Nephron (organoid): Measurements from ENCODE around the gene CNOT1.

Source experiments
- H3K27ac Mint-ChIP-seq, 3 experiments: 2 replicates each; pipeline ENCODE4 v1.8.0; 2020; ENCODE audit warnings: mixed read lengths in 3 of 3, mild to moderate bottlenecking in 2 of 3, moderate library complexity in 1 of 3
- H3K27me3 Mint-ChIP-seq: 2 replicates; pipeline ENCODE4 v1.8.0; 2021; ENCODE audit warnings: low read depth, mild to moderate bottlenecking, moderate library complexity, mixed read lengths
- H3K36me3 Mint-ChIP-seq: 2 replicates; pipeline ENCODE4 v1.8.0; 2020; ENCODE audit warnings: low read depth, mixed read lengths
- H3K4me1 Mint-ChIP-seq: 2 replicates; pipeline ENCODE4 v1.8.0; 2020; ENCODE audit warnings: mixed read lengths
- H3K4me3 Mint-ChIP-seq, 3 experiments: 2 replicates each; pipeline ENCODE4 v1.8.0; 2020; ENCODE audit warnings: mild to moderate bottlenecking in 3 of 3, mixed read lengths in 3 of 3, moderate library complexity in 2 of 3
- H3K9me3 Mint-ChIP-seq: 2 replicates; pipeline ENCODE4 v1.8.0; 2020; ENCODE audit warnings: mixed read lengths
- CTCF ChIP-seq, 3 experiments: fragments of 200-600 bp; sonication (generic); IDR thresholded peaks; one replicate each; pipeline ENCODE4 v1.5.0; 2021; ENCODE audit warnings: antibody characterized with exemption in 3 of 3; ENCODE audit not compliant: unreplicated experiment in 3 of 3

The CNOT1 gene

GRCh38 chr16:58513874-58514273 lies 115.8 kb downstream of the CNOT1 start:
- Mint-ChIP-seq H3K4me3 (peak overlapping the region in 2 of 3 experiments; percentile 41 to 64), H3K27ac (no peak overlapping the region), H3K4me1 (peaks cover 23% of the 10 kb centered on the region), H3K36me3 (peaks cover 14% of the 10 kb centered on the region), H3K9me3 (no peaks in the 10 kb centered on the region), H3K27me3 (no peaks in the 10 kb centered on the region)
- no peak for TF ChIP-seq CTCF (IDR thresholded peaks at IDR 0.05; ENCODE audit: unreplicated experiment in 3 of 3)

GRCh38 chr16:58511933-58512815 lies 117.5 kb downstream of the CNOT1 start:
- Mint-ChIP-seq H3K9me3 (no peaks in the 10 kb centered on the region), H3K27ac (no peak overlapping the region), H3K4me1 (peaks cover 23% of the 10 kb centered on the region), H3K4me3 (peak overlapping the region; percentile 62 to 80 (median 63)), H3K27me3 (no peaks in the 10 kb centered on the region), H3K36me3 (peaks cover 6% of the 10 kb centered on the region)
- TF ChIP-seq CTCF (IDR thresholded peaks at IDR 0.05; ENCODE audit: unreplicated experiment in 3 of 3), result peak; percentile 64 to 73 (median 70)

- Mint-ChIP-seq H3K27me3 (no peaks in the 10 kb centered on the region), H3K27ac (no peak overlapping the region), H3K9me3 (no peaks in the 10 kb centered on the region), H3K36me3 (no peaks in the 10 kb centered on the region), H3K4me3 (no peak overlapping the region), H3K4me1 (peaks cover 17% of the 10 kb centered on the region)
- TF ChIP-seq CTCF (IDR thresholded peaks at IDR 0.05; ENCODE audit: unreplicated experiment in 3 of 3), result no peak
Observed at GRCh38 chr16:58510776-58511628, 118.6 kb downstream of the CNOT1 start.

- Mint-ChIP-seq H3K36me3 (no peaks in the 10 kb centered on the region), H3K4me1 (peaks cover 17% of the 10 kb centered on the region), H3K27me3 (no peaks in the 10 kb centered on the region), H3K27ac (no peak overlapping the region), H3K9me3 (no peaks in the 10 kb centered on the region), H3K4me3 (no peak overlapping the region)
- no peak for TF ChIP-seq CTCF (IDR thresholded peaks at IDR 0.05; ENCODE audit: unreplicated experiment in 3 of 3)
Observed at GRCh38 chr16:58510097-58510775, 119.4 kb downstream of the CNOT1 start.

GRCh38 chr16:58509256-58510096 lies 120.2 kb downstream of the CNOT1 start:
- H3K36me3 Mint-ChIP-seq, result no peaks in the 10 kb centered on the region
- H3K27ac Mint-ChIP-seq, result no peak overlapping the region
- H3K9me3 Mint-ChIP-seq, result no peaks in the 10 kb centered on the region
- no peaks in the 10 kb centered on the region for H3K27me3 Mint-ChIP-seq
- no peak for TF ChIP-seq CTCF (IDR thresholded peaks at IDR 0.05; ENCODE audit: unreplicated experiment in 3 of 3)
- peaks cover 10% of the 10 kb centered on the region for H3K4me1 Mint-ChIP-seq
- no peak overlapping the region for H3K4me3 Mint-ChIP-seq
